HEK293 (cell line): ENCODE results near the gene RAB3GAP2.

Experiments used
- KLF1 ChIP-seq: fragments of 450-650 bp; formaldehyde crosslinking; IDR thresholded peaks from 2 replicates; pipeline ENCODE4 v1.5.1; 2016; ENCODE audit warnings: missing biosample characterization, missing genetic modification characterization
- RBAK ChIP-seq: fragments of 450-650 bp; formaldehyde crosslinking; IDR thresholded peaks from 2 replicates; pipeline ENCODE4 v1.5.1; 2016; ENCODE audit warnings: missing biosample characterization, missing genetic modification characterization
- REPIN1 ChIP-seq: fragments of 450-650 bp; formaldehyde crosslinking; IDR thresholded peaks from 2 replicates; pipeline ENCODE4 v1.5.1; 2017; ENCODE audit warnings: missing biosample characterization, missing genetic modification characterization, low read depth
- REST ChIP-seq: fragments of 450-650 bp; formaldehyde crosslinking; IDR thresholded peaks from 2 replicates; pipeline ENCODE4 v1.5.1; 2016; ENCODE audit warnings: missing biosample characterization, missing genetic modification characterization
- SP7 ChIP-seq: fragments of 450-650 bp; formaldehyde crosslinking; IDR thresholded peaks from 2 replicates; pipeline ENCODE4 v1.5.1; 2016; ENCODE audit warnings: missing biosample characterization, missing genetic modification characterization
- ZNF239 ChIP-seq: fragments of 450-650 bp; formaldehyde crosslinking; IDR thresholded peaks from 2 replicates; pipeline ENCODE4 v1.5.1; 2016; ENCODE audit warnings: missing biosample characterization, missing genetic modification characterization
- ZNF660 ChIP-seq: fragments of 450-650 bp; IDR thresholded peaks from 2 replicates; pipeline ENCODE4 v1.5.1; 2018; ENCODE audit warnings: missing biosample characterization, mild to moderate bottlenecking, missing genetic modification characterization
- ZSCAN30 ChIP-seq: fragments of 450-650 bp; IDR thresholded peaks from 2 replicates; pipeline ENCODE4 v1.5.1; 2018; ENCODE audit warnings: missing biosample characterization, mild to moderate bottlenecking, missing genetic modification characterization, moderate library complexity
- TF ChIP-seq, protein P1 (sequence below): fragments of 450-650 bp; formaldehyde crosslinking; IDR thresholded peaks from 2 replicates; pipeline ENCODE4 v1.5.1; 2016; ENCODE audit warnings: missing biosample characterization, missing genetic modification characterization
- TF ChIP-seq, protein P2 (sequence below): fragments of 450-650 bp; formaldehyde crosslinking; IDR thresholded peaks from 2 replicates; pipeline ENCODE4 v1.5.1; 2017; ENCODE audit warnings: missing biosample characterization, missing genetic modification characterization

DNA sequence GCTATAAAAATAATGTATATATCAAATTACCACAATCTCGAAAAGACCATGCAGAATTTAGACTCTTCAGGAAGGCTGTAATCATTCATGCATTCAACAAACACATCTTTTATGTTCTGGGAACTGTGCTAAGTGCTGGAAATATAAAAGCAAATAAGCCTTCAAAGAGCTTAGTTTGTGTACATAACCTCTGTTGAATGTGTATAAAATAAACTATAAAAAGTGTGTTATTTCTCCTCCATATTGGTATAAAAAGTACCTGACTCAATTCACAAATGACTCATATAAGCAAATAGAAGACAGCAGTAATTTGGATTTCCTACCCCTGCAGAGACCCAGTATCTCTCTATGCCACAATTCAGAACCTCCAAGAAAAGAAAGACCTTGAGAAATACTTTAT is 36.8 kb downstream of the RAB3GAP2 start:
- TF ChIP-seq, protein P1, sequence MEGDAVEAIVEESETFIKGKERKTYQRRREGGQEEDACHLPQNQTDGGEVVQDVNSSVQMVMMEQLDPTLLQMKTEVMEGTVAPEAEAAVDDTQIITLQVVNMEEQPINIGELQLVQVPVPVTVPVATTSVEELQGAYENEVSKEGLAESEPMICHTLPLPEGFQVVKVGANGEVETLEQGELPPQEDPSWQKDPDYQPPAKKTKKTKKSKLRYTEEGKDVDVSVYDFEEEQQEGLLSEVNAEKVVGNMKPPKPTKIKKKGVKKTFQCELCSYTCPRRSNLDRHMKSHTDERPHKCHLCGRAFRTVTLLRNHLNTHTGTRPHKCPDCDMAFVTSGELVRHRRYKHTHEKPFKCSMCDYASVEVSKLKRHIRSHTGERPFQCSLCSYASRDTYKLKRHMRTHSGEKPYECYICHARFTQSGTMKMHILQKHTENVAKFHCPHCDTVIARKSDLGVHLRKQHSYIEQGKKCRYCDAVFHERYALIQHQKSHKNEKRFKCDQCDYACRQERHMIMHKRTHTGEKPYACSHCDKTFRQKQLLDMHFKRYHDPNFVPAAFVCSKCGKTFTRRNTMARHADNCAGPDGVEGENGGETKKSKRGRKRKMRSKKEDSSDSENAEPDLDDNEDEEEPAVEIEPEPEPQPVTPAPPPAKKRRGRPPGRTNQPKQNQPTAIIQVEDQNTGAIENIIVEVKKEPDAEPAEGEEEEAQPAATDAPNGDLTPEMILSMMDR (tag by site-specific recombination): no peak
- TF ChIP-seq RBAK (tag by site-specific recombination) (no peak), SP7 (tag by site-specific recombination) (peak; percentile 31; the same call in 1 of the 2 replicates), REPIN1 (tag by site-specific recombination) (no peak), ZSCAN30 (tag by site-specific recombination) (no peak), REST (tag by site-specific recombination) (no peak), ZNF239 (tag by site-specific recombination) (no peak), KLF1 (tag by site-specific recombination) (no peak), ZNF660 (no peak)
- TF ChIP-seq, protein P2, sequence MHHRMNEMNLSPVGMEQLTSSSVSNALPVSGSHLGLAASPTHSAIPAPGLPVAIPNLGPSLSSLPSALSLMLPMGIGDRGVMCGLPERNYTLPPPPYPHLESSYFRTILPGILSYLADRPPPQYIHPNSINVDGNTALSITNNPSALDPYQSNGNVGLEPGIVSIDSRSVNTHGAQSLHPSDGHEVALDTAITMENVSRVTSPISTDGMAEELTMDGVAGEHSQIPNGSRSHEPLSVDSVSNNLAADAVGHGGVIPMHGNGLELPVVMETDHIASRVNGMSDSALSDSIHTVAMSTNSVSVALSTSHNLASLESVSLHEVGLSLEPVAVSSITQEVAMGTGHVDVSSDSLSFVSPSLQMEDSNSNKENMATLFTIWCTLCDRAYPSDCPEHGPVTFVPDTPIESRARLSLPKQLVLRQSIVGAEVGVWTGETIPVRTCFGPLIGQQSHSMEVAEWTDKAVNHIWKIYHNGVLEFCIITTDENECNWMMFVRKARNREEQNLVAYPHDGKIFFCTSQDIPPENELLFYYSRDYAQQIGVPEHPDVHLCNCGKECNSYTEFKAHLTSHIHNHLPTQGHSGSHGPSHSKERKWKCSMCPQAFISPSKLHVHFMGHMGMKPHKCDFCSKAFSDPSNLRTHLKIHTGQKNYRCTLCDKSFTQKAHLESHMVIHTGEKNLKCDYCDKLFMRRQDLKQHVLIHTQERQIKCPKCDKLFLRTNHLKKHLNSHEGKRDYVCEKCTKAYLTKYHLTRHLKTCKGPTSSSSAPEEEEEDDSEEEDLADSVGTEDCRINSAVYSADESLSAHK (tag by site-specific recombination): no peak
